ENCODE data around the gene AMFR. TPM values are rescaled to one million over a fixed set of nuclear protein-coding genes. Genes with fewer than 3 reads are reported as not detected.
"Not testable (repeated sequence)": the region's sequence is repeated elsewhere in the genome, so short reads cannot be mapped to it uniquely, and the experiment has no call there.

The AMFR gene
- total RNA-seq, 1 experiment from 2014 or later: 66.3 TPM

GRCh38 chr16:56399047-56399446 lies 26.3 kb downstream of the AMFR start:
- POLR2A ChIA-PET: no interaction called here
- no TSS peak for BruUV-seq (replicated peaks)
- Histone ChIP-seq H3K27me3 (ENCODE audit: insufficient read depth, low read length) (no peaks in the 10 kb centered on the region), H3K4me2 (ENCODE audit: low read length) (no peak overlapping the region), H3K9me2 (ENCODE audit: insufficient read depth) (no peaks in the 10 kb centered on the region), H3K4me1 (ENCODE audit: control insufficient read depth in 1 of 2, insufficient read depth in 2 of 2, low read length in 2 of 2) (no peaks in the 10 kb centered on the region), H3K27ac (ENCODE audit: low read depth, low read length) (no peak overlapping the region), H2AFZ (ENCODE audit: low read depth, low read length, poor library complexity, severe bottlenecking) (no peak overlapping the region), H4K20me1 (ENCODE audit: insufficient read depth) (no peaks in the 10 kb centered on the region), H3K9me3 (ENCODE audit: control insufficient read depth in 1 of 2, insufficient read depth in 1 of 2, low read depth in 1 of 2, low read length in 2 of 2) (no peaks in the 10 kb centered on the region), H3K4me3 (replicated peaks in 1 of 2; ENCODE audit: low read depth in 1 of 2, low read length in 2 of 2) (no peak overlapping the region), H3K36me3 (ENCODE audit: control insufficient read depth in 1 of 2, insufficient read depth in 2 of 2, low read length in 2 of 2) (peaks cover 25 to 26% of the 10 kb centered on the region in 2 experiments), H3K9ac (ENCODE audit: low read length) (no peak overlapping the region), H3K79me2 (ENCODE audit: insufficient read depth, low read length) (0 out of 2 replicates have a peak, but pooled peaks cover 4% of the 10 kb centered on the region)
- intact Hi-C loops (cut with micrococcal nuclease): no loop called here
- DNase-seq (ENCODE audit: low read depth, low spot score) (no peak), ATAC-seq (no peak)
- RAD21 ChIA-PET (ENCODE audit: low non-redundant PET in 1 of 2, low total read pairs in 2 of 2, uncharacterized antibody in 2 of 2, unreplicated experiment in 2 of 2): no interaction called here
- no peak for TF ChIP-seq EZH2phosphoT487 (IDR thresholded peaks at IDR 0.05; ENCODE audit: borderline replicate concordance)
- no peak for TF ChIP-seq ELF1 (IDR thresholded peaks at IDR 0.05; ENCODE audit: borderline replicate concordance, low read depth)
- TF ChIP-seq ZNF274 (IDR thresholded peaks at IDR 0.05; ENCODE audit: low read depth, low read length): no peak
- TF ChIP-seq FOSL1 (IDR thresholded peaks at IDR 0.05; ENCODE audit: low read depth): no peak
- TF ChIP-seq RAD21 (IDR thresholded peaks at IDR 0.05; ENCODE audit: low read depth): no peak
- TF ChIP-seq EGR1 (IDR thresholded peaks at IDR 0.05; ENCODE audit: low read depth): no peak
- no peak for TF ChIP-seq YY1 (IDR thresholded peaks at IDR 0.05; ENCODE audit: extremely low read depth, insufficient replicate concordance, low read depth, low read length)
- TF ChIP-seq, protein P1, sequence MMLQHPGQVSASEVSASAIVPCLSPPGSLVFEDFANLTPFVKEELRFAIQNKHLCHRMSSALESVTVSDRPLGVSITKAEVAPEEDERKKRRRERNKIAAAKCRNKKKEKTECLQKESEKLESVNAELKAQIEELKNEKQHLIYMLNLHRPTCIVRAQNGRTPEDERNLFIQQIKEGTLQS (IDR thresholded peaks at IDR 0.05): no peak
- no peak for TF ChIP-seq TCF7L2 (IDR thresholded peaks at IDR 0.05; ENCODE audit: borderline replicate concordance, extremely low read depth, insufficient read depth, insufficient read length)
- CTCF ChIA-PET: interaction anchor here (0.7 kb wide), 1 partner anchor 95 kb away, joined by 3 read pairs; no protein-coding TSS in a partner anchor

- ATAC-seq; DNase-seq (ENCODE audit: low read depth, low spot score); RAD21 ChIA-PET (ENCODE audit: low non-redundant PET in 1 of 2, low total read pairs in 2 of 2, uncharacterized antibody in 2 of 2, unreplicated experiment in 2 of 2); POLR2A ChIA-PET; H3K9me3 ChIP-seq (ENCODE audit: control insufficient read depth in 1 of 2, insufficient read depth in 1 of 2, low read depth in 1 of 2, low read length in 2 of 2); H3K4me1 ChIP-seq (ENCODE audit: control insufficient read depth in 1 of 2, insufficient read depth in 2 of 2, low read length in 2 of 2); H3K9ac ChIP-seq (ENCODE audit: low read length); H3K27ac ChIP-seq (ENCODE audit: low read depth, low read length); H2AFZ ChIP-seq (ENCODE audit: low read depth, low read length, poor library complexity, severe bottlenecking); CTCF ChIA-PET; H3K9me2 ChIP-seq (ENCODE audit: insufficient read depth); H3K4me2 ChIP-seq (ENCODE audit: low read length); H3K4me3 ChIP-seq (replicated peaks in 1 of 2; ENCODE audit: low read depth in 1 of 2, low read length in 2 of 2); intact Hi-C loops (cut with micrococcal nuclease); H4K20me1 ChIP-seq (ENCODE audit: insufficient read depth); H3K27me3 ChIP-seq (ENCODE audit: insufficient read depth, low read length); H3K79me2 ChIP-seq (ENCODE audit: insufficient read depth, low read length); BruUV-seq (replicated peaks): not testable (repeated sequence)
- H3K36me3 ChIP-seq (ENCODE audit: control insufficient read depth in 1 of 2, insufficient read depth in 2 of 2, low read length in 2 of 2): peaks cover 11 to 13% of the 10 kb centered on the region in 2 experiments; a peak in 2 of 4 replicates
These were observed 28.6 kb downstream of the AMFR start for GRCh38 chr16:56396724-56397123.

All from HCT116 (cell line).